GM12891 (cell line): Measurements from ENCODE around the gene CYP4F12.

ENCODE experiments used
- DNase-seq: peaks from one replicate; pipeline ENCODE4 v3.0.0; 2011; ENCODE audit warnings: low spot score; ENCODE audit not compliant: insufficient read length
- FAIRE-seq: peaks from 2 replicates; lab custom pipeline; 2011; peaks lifted over from hg19 to GRCh38; lab: Jason Lieb, UNC
- PAX5 ChIP-seq: IDR thresholded peaks from 2 replicates; pipeline ENCODE4 v1.6.1; 2011; ENCODE audit warnings: low read length, moderate library complexity, mild to moderate bottlenecking; ENCODE audit not compliant: insufficient read depth, severe bottlenecking
- POLR2A ChIP-seq: IDR thresholded peaks from 2 replicates; pipeline ENCODE4 v1.6.1; 2011; ENCODE audit warnings: low read depth, low read length, control low read depth
- POLR2AphosphoS5 ChIP-seq: IDR thresholded peaks from 2 replicates; pipeline ENCODE4 v1.6.1; 2011; ENCODE audit warnings: low read depth, low read length, control low read depth
- POU2F2 ChIP-seq: IDR thresholded peaks from 2 replicates; pipeline ENCODE4 v1.6.1; 2011; ENCODE audit warnings: low read depth, mild to moderate bottlenecking, control low read depth, low read length, moderate library complexity
- SPI1 ChIP-seq: IDR thresholded peaks from 2 replicates; pipeline ENCODE4 v1.6.1; 2011; ENCODE audit warnings: low read depth, low read length, control low read depth
- TAF1 ChIP-seq: IDR thresholded peaks from 2 replicates; pipeline ENCODE4 v1.6.1; 2011; ENCODE audit warnings: low read depth, low read length, control low read depth

The CYP4F12 gene

DNA sequence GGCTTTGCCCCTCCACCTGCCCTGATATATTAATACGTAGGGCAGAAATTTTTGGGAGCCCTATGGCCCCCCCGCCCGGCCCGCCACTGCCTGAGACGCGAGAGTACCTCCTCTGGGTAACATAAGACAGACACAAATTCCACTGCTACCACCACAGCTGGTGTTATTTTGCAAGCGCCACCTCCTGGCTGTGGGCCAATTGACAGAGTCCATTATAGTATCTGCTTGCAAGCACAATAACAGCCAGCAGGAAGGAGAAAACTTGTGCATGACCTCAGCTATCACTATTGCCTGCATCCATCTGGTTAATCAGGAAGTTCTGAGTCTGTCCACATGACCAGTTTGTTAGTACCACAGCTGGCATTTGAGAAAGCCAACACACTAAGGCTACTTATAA is 29.6 kb downstream of the CYP4F12 start:
- FAIRE-seq (no peak), DNase-seq (no peak)
- no peak for TF ChIP-seq TAF1

DNA sequence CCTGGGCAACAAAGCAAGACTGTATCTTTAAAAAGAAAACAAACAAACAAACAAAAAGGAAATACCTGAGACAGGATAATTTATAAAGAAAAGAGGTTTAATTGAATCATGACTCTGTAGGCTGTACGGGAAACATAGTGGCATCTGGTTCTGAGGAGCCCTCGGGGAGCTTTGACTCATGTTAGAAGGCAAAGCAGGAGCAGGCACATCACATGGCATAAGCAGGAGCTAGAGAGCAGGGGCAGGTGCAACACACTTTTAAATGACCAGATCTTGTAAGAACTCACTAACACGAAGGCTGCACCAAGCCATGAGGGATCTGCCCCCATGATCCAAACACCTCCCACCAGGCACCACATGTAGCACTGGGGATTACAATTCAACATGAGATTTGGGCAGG is 41.8 kb downstream of the CYP4F12 start:
- no peak for TF ChIP-seq POLR2AphosphoS5
- no peak for TF ChIP-seq SPI1
- TF ChIP-seq PAX5: no peak
- no peak for TF ChIP-seq TAF1
- no peak for TF ChIP-seq POLR2A
- TF ChIP-seq POU2F2: no peak
- FAIRE-seq (no peak), DNase-seq (no peak)

DNA sequence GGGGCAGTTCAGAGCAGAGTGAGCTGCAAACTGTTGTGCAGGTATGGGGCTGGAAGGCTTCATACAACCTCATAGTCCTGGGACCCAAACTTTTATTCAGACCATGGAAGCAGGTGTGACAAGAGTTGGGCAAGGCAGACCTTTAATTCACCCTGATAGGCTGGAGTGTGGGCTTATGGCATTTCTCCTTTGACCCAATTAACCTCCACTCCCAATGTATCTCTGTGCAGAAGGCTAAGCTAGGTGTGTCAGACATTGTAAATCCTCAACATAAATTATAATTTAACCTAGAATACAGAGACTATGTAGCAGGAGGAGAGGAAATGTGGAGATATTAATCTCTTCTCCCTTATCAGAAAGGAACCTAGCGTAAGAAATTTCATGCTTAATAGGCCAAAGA is 42.8 kb downstream of the CYP4F12 start:
- TF ChIP-seq POLR2AphosphoS5 (no peak), TAF1 (no peak), POU2F2 (no peak), SPI1 (no peak), POLR2A (no peak), PAX5 (no peak)
- no peak for FAIRE-seq
- no peak for DNase-seq

DNA sequence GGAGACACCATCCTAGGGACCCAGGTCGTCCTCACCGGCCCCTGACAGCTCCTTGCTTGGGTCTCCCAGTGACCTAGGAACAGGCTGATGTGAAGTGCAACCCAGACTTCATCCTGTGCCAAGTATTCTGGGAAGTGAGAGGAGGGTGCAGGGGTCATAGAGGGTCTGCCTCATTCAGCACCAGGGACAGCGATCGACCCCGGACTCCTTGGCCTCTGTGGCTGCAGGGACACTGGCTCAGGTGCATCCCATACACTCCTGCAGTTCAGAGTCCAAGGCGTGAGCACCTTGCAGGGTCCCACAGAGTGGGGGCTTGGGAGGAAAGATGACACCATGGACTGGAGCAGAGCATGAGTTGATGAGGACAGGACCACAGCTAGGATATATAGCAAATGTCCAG is 44.9 kb downstream of the CYP4F12 start:
- DNase-seq (no peak), FAIRE-seq (no peak)
- TF ChIP-seq SPI1 (no peak), POLR2AphosphoS5 (no peak), POLR2A (no peak), PAX5 (no peak), POU2F2 (no peak), TAF1 (no peak)

DNA sequence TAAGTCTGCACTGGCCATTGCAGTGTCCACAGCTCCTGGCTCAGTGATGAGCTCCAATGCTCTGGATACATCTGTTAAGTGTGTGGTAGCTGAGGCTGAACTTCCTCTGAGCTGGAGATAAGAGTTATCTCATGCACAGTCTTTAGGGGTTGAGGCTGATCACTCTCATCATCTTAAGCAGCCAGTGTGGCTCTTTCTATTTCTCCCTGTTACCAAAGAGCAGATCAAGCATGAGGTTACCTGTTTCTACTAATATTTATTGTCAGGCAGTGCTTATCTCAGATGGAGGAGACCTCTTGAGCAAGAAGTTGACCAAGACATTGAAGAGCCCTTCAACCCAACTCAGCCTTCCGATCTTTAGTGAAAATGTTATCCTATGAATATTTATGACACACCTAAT is 48.4 kb downstream of the CYP4F12 start:
- no peak for TF ChIP-seq POLR2A
- no peak for TF ChIP-seq PAX5
- no peak for TF ChIP-seq TAF1
- TF ChIP-seq SPI1: no peak
- TF ChIP-seq POLR2AphosphoS5: no peak
- TF ChIP-seq POU2F2: no peak
- FAIRE-seq: no peak

DNA sequence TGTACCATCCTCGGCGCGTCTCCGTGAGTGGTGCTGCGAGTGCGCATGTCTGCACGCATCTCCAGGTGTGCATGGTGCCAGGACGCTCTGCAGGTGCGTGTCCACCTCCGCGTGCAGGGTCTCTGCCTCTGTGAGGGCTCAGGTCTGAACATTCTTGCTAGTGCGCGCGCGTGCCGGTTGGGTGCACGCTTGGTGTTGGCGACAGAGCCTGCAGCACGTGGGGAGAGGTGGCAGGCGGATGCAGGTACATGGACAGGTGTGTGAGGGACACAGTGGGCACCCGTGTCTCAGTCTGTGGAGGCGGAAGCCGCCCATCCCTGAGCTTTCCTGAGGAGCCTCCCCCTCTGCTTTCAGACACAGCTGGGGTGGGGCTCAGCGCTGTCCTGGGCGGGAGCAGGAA is 50.1 kb downstream of the CYP4F12 start:
- DNase-seq: no peak
- no peak for TF ChIP-seq POLR2A
- TF ChIP-seq PAX5: no peak
- TF ChIP-seq TAF1: no peak
- no peak for TF ChIP-seq POLR2AphosphoS5
- TF ChIP-seq SPI1: no peak
- TF ChIP-seq POU2F2: no peak
- no peak for FAIRE-seq

More for the DNA sequence above, 48.4 kb downstream of the CYP4F12 start:
- no peak for DNase-seq

DNA sequence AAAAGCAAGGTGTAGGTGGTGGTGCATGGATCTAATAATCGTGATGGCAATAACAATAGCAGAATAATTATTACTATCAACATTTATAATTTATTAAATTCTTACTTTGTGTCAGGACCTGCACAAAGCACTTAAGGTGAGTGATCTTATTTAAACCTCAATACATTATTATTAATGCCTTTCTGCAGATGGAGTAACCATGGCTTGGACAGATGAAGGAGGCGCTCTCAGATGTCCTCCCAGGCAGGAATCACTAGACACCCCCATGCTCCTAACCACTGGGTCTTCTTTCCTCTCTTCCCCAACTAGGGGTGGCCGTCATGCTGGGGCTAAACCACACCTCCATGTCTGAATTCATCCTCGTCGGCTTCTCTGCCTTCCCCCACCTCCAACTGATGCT is 54.8 kb downstream of the CYP4F12 start, which contains the start of gene OR10H2:
OR10H2 (plus strand) TSS at position 301 of the 400 bp plus-strand sequence; CDS start at position 321, 20 bp downstream.
- TF ChIP-seq PAX5: no peak
- no peak for TF ChIP-seq POLR2A
- no peak for TF ChIP-seq POU2F2
- TF ChIP-seq POLR2AphosphoS5: no peak
- no peak for TF ChIP-seq SPI1
- no peak for TF ChIP-seq TAF1
- DNase-seq: no peak
- FAIRE-seq: no peak

DNA sequence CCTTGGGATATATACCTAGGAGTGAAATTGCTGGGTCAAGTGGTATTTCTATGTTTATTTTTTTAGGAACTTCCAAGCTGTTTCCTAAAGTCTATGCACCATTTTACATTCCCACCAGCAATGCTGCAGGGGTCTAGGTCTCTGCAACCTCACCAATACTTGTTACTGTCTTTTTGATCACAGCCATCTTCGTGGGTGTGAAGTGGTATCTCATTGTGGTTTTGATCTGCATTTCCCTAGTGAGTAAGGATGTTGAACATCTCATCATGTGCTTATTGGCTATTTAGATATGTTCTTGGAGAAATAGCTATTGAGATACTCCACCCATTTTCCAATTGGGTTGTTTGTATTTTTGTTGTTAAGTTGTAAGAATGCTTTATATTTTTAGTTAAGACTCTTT is 57.7 kb downstream of the CYP4F12 start:
- no peak for TF ChIP-seq PAX5
- no peak for TF ChIP-seq POLR2A
- TF ChIP-seq SPI1: no peak
- no peak for TF ChIP-seq POU2F2
- TF ChIP-seq POLR2AphosphoS5: no peak
- no peak for TF ChIP-seq TAF1

DNA sequence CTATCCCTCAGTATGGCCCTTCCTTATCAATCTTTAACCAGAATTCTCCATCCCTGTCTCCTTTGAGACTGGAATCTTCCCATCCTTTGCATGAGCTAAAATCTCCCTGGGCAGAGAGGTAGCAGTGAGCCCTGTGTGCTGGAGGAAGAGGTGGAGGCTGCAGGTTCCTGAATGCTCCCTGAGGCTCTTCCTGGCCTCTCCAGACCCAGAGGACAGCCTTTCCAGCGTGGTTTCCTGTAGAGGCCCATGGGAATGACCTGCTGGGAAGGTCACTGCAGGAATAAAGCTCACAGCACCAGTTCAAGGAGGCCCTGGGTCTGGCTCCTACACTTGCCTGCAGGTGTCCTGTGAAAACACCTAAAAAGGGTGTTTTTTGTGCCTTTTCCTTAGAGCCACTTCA is 59.5 kb downstream of the CYP4F12 start:
- TF ChIP-seq POU2F2 (no peak), POLR2A (no peak), TAF1 (no peak), POLR2AphosphoS5 (no peak), PAX5 (no peak), SPI1 (no peak)
- no peak for FAIRE-seq
- DNase-seq: no peak

More for the DNA sequence above, 57.7 kb downstream of the CYP4F12 start:
- FAIRE-seq (no peak), DNase-seq (no peak)

DNA sequence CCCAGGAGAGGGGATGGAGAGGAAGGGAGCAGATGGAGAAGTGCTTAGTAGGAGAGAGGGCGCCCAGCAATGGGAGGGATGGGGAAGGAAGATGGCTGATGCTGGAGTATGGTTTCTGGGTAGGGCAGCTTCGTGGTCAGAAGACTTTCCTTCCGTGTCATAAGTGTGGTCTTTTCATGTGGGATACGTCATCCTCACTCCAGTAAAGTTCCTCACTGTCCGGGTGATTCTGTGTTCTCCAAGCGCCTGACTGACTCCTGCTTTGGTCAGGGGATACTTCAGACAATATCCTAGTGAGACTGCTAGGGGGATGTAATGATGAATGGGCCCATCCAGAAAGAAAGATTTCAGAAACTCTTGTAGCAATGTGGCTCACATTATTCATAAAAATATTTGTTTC is 61.0 kb downstream of the CYP4F12 start:
- no peak for TF ChIP-seq POLR2A
- TF ChIP-seq PAX5: no peak
- TF ChIP-seq POU2F2: no peak
- no peak for TF ChIP-seq POLR2AphosphoS5
- no peak for TF ChIP-seq TAF1
- no peak for TF ChIP-seq SPI1
- FAIRE-seq: no peak

More for the DNA sequence above, 61.0 kb downstream of the CYP4F12 start:
- no peak for DNase-seq
